Hippocampal formation (tissue), 2 donors: ENCODE data around the gene PPP2R5E.
"Not testable (repeated sequence)": the region's sequence is repeated elsewhere in the genome, so short reads cannot be mapped to it uniquely, and the experiment has no call there.

ENCODE experiments used
- DNase-seq, 2 donors: peaks; one replicate each; lab custom pipeline; 2025; lab: John Stamatoyannopoulos, UW

The PPP2R5E gene

DNA sequence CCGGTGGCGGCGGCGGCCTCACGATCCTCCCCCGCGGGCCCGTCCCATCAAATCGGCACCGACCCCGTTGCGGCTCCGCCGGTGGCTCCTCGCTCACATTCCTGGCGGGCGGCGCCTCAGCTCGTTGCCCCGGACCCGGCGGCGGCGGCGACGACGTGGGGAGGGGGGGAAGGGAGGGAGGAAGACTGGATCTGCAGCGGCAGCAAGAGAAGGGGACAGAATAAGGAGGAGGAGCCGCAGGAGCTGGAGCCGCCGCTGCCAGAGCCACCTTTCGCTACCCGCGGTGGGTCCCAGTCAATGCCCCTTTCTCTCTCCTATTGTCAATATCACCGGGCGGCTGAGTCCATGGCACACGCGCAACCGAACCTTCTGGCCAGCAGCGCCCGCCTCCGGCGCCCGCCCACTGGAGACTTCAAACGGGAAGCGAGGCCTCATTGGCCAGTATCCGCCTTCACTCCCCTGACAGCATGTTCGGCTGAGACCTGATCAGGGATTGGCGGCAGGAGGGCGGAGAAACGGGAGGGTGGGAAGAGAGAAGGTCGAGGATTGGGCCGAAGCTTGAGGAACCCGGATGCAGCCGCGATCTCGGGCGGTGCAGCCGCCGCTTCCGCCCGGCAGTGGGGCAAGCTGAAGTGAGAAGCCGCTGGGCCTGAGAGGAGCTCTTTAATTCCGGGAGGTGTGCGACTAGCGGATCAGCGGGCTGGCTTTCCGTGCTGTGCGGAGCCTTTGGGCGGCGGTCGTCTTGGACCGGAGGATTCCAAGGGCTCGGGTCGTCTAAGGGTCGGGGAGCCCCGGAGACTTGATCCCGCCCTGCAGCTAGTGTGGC lies at the start of gene PPP2R5E:
PPP2R5E (minus strand) TSS at position 378 of the 826 bp plus-strand sequence. CDS start 3,692 bp downstream, outside the sequence.
- DNase-seq: peak; percentile 99

DNA sequence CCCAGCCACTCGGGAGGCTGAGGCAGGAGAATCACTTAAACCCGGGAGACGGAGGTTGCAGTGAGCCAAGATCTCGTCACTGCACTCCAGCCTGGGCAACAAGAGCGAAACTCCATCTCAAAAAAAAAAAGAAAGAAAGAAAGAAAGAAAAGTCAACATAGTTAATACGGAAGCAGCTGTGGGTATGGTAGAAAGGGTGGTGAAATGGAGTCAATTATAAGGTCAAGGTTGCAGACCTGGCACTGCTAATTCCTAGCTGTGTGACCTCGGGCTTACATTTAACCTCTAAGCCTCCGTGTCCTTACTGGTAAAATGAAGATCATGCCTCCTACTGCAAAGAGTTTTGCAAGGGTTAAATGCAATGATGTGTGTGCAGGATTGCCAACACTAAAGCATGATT lies 39.9 kb upstream of the PPP2R5E start:
- DNase-seq: not testable (repeated sequence)

DNA sequence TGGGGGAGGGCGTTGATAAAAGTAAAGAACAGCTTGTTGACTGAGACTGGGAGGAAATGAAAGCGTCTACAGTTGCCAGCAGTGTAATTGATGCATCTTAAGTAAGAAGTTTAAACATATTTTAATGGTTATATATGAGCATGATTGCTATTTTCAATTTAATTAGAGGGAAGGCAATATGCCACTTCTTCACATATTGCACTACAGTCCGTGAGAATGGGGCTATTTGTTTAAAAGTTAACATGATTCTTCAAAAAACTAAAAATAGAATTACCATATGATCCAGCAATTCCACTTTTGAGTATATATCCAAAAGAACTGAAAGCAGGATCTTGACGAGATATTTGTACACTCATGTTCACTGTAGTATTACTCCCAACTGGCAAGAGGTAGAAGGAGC lies 38.3 kb upstream of the PPP2R5E start:
- DNase-seq: no peak

DNA sequence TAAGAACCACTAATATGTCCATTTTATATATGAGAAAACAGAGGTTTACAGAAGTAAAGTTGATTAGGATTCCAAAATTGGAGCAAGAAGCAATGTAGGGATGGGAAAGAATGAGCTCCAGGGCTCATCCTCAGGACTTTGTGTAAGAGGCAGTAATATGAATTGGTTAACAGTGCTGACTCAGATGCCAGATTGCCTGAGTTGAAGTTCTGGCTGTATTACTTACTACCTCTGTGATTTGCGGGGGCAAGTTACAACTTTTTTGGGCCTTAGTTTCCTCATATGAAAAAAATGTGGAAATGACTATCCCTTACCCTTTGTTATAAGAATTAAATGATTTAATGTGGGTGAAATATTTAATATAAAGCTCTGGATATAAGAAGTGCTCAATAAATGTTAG lies 35.1 kb upstream of the PPP2R5E start:
- no peak for DNase-seq

DNA sequence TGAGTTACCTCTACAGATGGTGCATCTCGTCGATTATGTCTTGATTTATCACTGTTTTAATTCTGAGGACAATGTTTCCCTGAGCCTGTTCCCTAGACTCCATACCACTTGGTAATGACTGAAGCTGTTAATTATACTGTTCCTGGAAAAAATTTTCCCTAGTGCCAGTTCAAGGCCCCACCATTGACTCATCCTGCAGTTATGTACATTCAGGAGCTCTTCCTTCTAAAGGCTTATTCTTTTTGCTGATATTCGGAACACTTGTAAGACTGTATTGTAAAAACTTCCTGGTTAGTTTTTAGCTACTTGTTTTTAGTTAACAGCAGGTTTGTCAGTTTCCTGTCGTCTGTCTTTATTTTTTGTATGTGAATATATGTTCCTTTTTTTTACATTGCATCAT lies 30.4 kb upstream of the PPP2R5E start:
- no peak for DNase-seq

DNA sequence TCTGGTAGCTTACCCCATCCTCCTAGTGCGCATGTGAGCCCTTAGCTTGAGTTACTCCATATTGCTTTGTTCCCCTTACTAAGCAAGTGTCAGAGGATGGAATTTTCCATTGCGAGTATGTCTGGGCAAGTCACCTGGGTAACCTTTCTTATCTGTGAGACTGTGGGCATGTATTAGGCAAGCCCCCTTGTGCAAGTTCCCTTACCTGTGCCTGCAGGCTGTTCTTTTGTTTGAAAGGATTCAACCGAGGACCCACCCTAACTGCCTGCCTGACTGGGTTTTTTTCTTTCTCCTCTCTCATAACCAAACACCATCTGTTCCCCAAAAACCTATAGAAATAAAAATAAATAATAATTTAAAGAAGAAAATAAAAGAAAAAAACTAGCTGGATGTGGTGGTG lies 22.3 kb upstream of the PPP2R5E start:
- no peak for DNase-seq

DNA sequence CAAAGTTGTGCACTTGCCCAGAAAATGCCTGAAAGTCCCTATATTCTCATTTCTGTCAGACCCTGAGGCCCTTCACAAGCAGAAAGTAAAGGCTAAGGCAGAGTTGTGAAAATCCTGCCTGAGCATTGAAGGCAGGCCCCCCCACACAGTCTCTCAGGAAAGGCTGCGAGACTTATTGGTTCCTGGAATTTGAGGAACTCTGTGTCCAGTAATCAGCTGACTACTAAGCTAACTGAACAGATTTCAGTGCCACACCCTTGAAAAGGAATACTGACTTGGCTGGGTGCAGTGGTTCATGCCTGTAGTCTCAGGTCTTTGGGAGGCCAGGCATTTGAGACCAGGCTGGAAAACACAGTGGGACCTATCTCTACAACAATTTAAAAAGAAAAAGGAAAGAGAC lies 21.1 kb upstream of the PPP2R5E start:
- DNase-seq: no peak

DNA sequence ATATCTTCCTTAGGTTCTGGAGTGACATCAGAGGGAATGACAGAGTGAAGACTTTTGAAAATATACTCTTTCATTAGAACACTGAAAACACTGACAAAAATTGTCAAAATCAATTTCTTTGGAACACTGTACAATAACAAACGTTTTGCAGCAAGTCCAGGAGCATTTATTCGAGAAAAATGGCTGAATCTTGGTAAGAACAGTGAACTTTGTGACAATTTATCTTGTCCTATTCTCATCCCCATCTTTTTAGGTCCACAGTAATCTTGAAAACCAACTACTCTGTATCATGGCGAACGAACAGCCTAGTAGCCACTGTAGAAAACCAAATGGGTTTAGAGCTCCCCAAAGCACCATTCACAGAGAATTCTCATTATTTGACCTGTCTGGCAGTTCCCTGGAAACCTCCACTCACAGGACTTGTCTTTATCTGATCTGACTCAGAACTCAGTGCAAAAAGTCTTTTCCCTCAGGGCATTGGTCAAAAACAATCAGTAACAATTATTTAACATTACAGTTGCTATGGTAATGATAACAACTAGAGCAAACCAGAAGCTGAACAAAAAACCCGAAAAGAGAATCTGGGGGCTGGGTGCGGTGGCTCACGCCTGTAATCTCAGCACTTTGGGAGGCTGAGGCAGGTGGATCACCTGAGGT lies 20.3 kb upstream of the PPP2R5E start:
- no peak for DNase-seq

DNA sequence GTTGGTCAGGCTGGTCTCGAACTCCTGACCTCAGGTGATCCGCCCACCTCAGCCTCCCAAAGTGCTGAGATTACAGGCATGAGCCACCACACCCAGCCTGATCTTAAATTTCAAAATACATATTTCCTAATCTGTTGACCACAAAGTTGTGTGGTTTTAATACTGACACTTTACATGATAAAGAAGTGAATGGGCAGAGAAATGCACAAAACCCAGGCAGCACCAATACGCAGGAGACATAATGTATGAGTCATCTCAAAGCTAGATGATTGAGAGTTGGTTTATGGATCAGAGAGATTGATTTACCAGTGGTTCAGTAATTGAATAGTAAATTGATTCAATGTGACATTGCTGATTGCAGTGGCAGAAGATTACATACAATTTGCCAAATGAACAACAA lies 19.2 kb upstream of the PPP2R5E start:
- DNase-seq: no peak

DNA sequence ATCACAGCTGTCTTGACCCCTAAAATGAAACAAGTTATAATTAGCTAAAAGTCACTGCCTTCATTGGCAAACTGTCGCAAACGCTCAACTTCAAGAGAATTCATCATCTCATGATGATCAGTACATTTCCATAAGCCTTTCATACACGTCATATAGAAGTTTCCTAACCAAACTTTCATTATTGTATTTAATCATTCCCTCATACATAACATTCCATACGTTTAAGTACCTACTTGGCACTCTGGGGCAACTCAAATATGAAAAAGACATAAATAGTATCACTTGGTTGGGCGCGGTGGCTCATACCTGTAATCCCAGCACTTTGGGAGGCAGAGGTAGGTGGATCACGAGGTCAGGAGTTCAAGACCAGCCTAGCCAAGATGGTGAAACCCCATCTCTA lies 12.4 kb upstream of the PPP2R5E start:
- DNase-seq: no peak

DNA sequence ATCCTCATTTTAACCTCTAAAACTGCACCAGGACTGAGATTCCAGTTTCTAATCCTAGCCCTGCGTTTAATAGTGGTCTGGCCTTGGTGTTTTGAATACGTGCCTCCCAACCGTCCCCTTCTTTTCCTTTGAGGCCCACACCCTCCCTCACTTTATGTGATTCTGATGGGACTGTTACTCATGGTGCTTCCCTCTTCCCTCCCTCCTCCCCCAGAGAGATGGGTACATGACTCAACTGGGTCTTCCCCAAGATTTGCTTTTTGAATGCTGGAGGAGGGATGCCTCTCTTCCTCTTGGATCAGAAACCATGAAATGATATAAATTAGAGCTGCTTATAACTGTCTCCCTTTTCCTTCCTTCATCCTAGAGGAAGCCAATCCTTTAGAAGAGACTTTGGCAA lies 8.2 kb upstream of the PPP2R5E start:
- DNase-seq: no peak

DNA sequence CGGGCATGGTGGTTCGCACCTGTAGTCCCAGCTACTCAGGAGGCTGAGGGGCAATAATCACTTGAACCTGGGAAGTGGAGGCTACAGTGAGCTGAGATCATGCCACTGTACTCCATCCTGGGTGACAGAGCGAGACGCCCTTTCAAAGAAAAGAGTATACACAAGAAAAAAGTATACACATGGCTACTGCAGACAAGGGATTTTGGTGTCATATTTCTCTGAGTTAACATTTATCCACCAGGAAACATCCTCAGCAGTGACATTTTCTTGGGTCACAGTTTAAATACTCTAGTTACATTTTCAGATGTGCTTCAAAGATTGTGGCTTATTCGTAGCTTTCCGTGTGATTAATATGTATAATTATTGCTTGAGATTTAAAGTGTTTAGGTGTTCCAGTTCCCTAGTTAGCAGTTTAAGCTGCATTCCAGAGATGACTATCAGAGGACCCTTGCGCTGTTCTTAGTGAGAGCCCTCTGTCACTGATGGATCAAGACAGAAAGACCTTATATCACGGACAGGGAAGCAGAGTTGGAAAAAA lies 4.7 kb upstream of the PPP2R5E start:
- DNase-seq: no peak

DNA sequence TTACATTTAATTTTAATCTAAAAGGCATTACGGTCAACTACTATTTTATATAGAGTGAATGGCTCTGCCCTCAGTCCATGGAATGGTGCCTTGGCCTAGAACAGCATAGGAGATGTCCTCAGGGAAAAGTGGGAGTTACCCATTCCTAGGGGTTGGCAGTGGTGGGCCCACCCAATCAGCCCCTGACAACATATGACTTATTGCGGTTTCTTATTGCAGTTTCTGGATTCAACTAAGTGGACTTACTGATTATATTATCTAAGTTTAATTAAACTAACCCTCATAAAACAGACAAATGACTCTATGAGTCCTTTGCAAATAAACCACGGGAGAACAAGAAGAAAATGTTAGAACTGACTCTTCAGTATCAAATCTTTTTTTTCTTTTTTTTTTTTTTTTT lies 2.3 kb upstream of the PPP2R5E start:
- no peak for DNase-seq

DNA sequence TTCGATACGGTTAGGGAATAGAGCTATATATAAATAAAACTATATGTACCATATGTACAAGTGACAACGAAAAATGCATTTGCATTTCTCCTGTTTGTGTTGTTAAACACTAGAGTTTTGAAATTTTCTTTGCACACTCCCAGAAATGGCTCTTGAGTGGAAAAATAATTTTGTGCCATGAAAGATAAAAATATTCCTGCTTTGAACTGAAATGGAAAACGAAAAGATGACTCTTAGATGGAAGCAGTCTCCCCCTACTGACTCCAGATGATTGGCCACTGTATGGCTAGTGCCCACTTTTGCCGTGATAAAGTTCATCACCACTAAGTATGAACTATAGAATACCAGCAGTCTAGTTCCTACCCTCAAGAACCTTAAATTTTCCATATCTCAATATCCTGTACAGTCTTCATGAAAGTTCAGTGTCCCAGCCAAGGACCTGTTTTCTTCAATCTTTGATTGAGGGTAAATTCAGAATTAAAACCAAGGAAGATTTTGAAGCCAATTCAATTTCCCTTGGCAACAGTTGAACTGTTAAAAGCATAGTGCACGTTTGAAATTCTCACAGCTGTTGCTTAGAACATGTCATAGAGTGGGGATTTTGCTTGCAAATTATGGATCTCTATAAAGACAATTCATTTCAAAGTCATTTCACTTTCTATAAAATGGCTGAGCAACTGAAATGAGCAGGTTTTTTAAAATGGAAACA lies 1.6 kb upstream of the PPP2R5E start:
- peak in 1 of 2 donors; percentile 36 for DNase-seq

DNA sequence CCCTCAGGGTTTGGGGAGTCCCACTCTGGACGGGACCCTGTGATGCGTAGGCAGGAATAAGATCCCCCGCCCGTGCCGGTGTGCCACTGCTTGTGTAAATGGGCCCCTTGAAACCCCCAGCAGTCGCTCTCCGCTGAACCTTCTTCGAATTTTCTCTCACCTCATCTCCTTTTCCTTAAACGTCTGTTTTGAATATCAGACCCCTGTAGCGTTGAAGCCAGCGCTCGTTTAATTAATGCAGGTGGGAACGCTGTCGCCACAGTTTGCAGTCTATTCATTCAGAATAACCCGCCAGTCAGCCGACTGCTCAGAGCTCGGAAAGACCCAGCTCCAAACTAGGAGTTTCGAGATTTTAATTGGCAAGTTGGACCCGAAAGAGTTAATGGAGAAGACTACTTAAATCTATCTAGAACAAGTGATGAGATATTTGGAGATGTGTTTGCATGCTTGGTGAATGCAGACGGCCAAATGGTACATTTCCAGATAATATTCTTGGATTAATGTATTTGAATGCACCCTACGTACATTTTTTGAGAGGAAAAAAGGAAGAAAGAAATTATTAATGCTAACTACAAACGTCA lies 739 bp upstream of the PPP2R5E start:
- DNase-seq: no peak

DNA sequence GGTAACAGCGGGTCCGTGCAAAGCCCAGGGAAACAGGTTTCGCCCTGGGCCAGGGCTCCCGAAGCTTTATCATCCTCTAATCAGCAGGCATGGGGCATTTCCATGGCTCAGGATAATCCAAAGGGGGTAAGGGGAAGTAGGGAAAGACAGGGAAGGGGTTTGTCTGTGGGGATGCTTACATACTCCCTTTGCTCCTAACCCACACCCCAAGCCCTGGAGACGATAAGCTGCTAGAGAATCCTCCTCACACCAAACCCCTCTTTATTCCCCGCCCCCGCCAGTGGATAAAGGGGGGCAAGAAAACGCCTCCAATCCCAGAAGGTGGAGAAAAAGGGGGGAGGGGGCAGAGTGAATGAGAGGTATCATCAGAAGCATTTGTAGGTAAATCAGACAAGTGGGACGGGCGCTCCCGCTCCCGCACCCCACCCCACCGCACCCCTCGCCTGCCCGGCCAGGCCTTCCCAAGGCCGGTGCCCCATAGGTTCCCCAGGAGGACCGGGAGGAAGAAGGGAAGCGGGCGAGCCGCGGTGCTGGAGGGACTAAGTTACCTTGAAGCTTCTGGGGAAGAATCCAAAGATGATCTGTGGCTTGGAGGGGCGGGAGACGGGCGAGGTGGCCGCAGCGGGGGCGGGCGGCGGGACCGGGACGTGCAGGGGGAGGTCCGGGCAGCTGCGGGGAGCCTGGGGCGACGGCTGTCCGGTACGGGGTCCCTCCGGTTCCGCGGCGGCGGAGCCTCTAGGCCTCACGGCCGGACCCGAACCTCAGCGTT lies 762 bp downstream of the PPP2R5E start:
- DNase-seq: no peak

DNA sequence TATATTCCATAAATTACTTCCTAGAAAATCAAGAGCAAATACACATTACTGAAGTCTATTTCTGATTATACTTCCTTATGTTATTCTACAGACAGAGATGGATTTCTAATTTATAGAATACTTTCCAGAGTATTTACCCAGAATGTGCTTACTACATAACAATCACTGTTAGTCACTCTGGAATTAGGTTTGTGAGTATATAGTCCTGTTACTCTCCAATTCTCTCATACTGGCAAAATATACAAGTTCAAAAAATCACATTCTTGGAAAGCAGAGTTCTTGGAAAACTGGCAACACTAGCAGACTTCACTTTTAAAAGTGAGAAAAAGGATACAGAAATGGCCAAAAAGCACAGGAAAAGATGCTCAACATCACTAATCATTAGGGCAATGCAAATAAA lies 7.3 kb downstream of the PPP2R5E start:
- no peak for DNase-seq

DNA sequence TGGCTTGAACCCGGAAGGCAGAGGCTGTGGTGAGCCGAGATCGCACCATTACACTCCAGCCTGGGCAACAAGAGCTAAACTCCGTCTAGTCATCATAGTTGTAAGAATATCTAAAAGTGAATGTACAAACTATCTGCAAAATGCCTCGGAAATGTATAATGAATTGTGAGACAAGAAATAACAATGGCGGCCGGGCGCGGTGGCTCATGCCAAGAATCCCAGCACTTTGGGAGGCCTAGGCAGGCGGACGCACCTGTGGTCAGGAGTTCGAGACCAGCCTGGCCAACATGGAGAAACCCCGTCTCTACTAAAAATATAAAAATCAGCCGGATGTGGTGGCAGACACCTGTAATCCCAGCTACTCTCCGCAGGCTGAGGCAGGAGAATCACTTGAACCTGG lies 9.7 kb downstream of the PPP2R5E start:
- DNase-seq: no peak

DNA sequence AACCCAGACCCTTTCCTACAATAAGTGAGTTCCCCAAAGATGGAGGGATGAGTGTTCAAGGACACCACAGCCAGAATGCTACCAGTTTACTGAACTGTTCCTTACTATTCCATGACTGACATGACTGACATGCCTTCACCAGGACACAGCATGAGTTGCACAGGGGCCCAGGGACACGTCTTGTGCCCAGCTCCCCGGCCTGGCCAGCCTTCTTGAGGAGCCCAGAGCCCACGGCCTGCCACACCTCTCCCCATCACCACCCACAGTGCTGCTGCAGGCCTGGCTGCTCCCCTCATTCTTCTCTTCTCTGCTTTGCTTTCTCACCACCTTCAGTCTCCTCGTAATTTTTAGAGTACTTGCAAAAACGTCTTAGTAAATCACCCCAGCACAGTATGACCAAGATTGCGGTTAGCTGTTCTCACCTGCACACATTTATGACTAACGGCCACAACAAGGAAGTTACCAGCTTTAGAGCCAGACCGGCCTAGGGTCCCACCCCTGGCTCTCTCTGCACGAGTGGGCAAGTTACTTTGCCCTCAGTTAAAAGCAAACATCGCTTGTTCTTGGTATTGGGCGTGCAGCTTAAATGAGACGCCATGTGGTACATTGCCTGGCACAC lies 18.5 kb downstream of the PPP2R5E start:
- no peak for DNase-seq

DNA sequence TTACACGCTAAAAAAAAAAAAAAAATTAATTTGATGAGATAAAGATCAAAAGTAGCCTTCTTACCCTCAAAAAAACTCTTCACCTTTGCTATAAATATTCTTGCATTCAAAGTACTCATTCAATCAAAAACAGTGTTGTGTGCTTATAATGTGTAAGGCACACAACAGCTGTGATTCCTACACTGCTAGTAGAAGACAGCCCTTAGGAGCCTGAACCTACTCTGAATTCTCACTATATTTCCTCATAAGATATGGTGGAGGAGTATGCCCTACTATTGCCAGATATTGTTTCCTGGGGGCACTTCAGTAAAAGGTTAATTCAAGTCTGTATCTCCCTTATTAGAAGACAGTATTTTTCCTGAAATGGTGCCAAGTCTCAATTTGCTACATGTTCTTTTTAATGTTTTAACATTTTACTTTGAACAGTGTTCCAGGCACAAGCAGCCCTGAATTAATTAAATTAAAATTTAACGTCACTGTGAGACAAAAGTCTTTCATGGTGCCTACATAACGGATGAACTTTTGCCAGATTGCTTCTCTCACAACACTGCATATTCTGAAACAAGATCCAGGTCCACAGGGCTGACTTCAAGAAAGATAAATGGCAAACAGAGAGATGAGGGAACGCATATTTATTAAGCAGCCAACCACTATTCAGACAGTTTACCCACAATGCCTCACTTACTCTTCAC lies 19.3 kb downstream of the PPP2R5E start:
- no peak for DNase-seq
